PFSK-1 (cell line): ENCODE results near the gene EPHA1.

Experiments
- FOXP2 ChIP-seq: optimal IDR thresholded peaks from 2 replicates; pipeline ENCODE3; 2011; ENCODE audit warnings: borderline replicate concordance, control low read depth, inconsistent platforms; ENCODE audit not compliant: insufficient read depth; ENCODE audit errors: extremely low read length, extremely low read depth
- POLR2AphosphoS5 ChIP-seq: IDR thresholded peaks from 2 replicates; pipeline ENCODE4 v1.6.1; 2012; ENCODE audit warnings: low read depth, mild to moderate bottlenecking, control low read depth, low read length, moderate library complexity
- REST ChIP-seq, 2 experiments: IDR thresholded peaks; 2 replicates each; pipeline versions ENCODE4 v1.6.1 to v1.8.0; 2011 to 2012; ENCODE audit warnings: low read depth in 2 of 2, low read length in 2 of 2, control low read depth in 1 of 2, inconsistent platforms in 1 of 2, mild to moderate bottlenecking in 1 of 2, moderate library complexity in 1 of 2; ENCODE audit not compliant: insufficient read depth in 1 of 2
- SIN3A ChIP-seq: IDR thresholded peaks from 2 replicates; pipeline ENCODE4 v1.6.1; 2012; ENCODE audit warnings: mild to moderate bottlenecking, low read length, moderate library complexity, borderline replicate concordance; ENCODE audit not compliant: insufficient read depth
- TAF1 ChIP-seq: IDR thresholded peaks from 2 replicates; pipeline ENCODE4 v1.6.1; 2012; ENCODE audit warnings: low read length, control low read depth, borderline replicate concordance; ENCODE audit not compliant: insufficient read depth

EPHA1 gene

DNA sequence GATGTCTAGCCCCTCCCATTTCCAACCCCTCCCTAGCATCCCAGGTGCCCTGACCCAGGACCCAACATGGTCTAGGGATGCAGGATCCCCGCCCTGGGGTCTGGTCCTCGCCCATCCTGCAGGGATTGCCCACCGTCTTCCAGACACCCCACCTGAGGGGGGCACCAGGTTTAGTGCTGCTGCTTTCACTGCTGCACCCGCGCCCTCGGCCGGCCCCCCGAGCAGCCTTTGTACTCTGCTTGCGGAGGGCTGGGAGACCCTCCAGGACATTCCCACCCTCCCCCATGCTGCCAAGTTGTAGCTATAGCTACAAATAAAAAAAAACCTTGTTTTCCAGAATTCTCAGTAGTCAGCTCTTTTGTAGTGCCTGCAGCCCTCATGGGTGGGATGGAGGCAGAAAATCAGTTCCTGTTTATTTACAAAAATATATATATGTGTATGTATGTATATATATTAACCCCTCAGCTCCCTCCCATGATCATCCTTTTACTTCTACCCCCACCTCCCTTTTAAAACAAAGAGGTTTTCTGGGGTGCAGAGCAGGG lies 17.8 kb downstream of the EPHA1 start:
- TF ChIP-seq FOXP2 (no peak), POLR2AphosphoS5 (no peak), TAF1 (no peak)

GRCh38 chr7:143390104-143390772 lies 18.4 kb downstream of the EPHA1 start:
- TF ChIP-seq POLR2AphosphoS5 (no peak), SIN3A (no peak), TAF1 (no peak), REST (IDR thresholded peaks at IDR 0.05; ENCODE audit: insufficient read depth in 1 of 2, low read depth in 2 of 2, low read length in 2 of 2) (no peak), FOXP2 (no peak)

DNA sequence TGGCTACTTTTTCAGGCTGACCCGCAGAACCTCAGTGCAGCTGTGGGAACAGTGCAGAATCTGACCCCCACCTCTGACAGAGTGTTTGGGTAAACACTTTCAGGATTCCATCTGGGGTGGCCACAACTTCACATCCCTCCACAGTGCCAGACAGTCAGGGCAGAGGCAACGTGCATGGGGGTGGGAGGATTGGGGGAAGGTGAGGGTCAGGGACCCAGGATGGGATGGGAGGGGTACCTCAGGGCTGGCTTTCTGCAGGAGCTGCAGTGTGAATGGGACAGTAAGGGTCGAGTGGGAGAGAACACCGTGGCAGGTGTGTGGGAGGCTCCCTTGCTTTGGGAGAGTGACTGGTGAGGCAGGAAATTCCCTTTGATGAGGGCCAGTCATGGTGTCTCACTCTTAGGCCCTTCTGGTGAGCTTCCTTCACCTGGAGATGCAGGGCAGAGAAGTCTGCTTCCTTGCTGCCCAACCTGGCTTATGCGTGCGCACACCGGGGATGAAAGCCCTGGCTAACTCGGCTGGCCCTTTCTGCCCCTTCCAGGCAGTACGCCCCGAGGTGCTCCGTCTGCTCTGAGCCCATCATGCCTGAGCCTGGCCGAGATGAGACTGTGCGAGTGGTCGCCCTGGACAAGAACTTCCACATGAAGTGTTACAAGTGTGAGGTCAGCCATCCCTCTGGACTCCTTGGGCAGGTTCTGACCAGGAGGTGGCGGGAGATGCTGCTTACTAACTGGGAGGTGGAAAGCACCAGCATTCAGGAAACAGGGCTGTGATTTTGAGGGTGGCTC lies 19.1 kb downstream of the EPHA1 start:
- no peak for TF ChIP-seq TAF1
- no peak for TF ChIP-seq REST (IDR thresholded peaks at IDR 0.05; ENCODE audit: insufficient read depth in 1 of 2, low read depth in 2 of 2, low read length in 2 of 2)
- TF ChIP-seq FOXP2: no peak
- TF ChIP-seq SIN3A: no peak
- no peak for TF ChIP-seq POLR2AphosphoS5

- TF ChIP-seq TAF1 (no peak), SIN3A (no peak), POLR2AphosphoS5 (no peak)
Measured at GRCh38 chr7:143388491-143389101, 20.1 kb downstream of the EPHA1 start.

GRCh38 chr7:143388051-143388450 lies 20.6 kb downstream of the EPHA1 start:
- TF ChIP-seq TAF1: no peak

DNA sequence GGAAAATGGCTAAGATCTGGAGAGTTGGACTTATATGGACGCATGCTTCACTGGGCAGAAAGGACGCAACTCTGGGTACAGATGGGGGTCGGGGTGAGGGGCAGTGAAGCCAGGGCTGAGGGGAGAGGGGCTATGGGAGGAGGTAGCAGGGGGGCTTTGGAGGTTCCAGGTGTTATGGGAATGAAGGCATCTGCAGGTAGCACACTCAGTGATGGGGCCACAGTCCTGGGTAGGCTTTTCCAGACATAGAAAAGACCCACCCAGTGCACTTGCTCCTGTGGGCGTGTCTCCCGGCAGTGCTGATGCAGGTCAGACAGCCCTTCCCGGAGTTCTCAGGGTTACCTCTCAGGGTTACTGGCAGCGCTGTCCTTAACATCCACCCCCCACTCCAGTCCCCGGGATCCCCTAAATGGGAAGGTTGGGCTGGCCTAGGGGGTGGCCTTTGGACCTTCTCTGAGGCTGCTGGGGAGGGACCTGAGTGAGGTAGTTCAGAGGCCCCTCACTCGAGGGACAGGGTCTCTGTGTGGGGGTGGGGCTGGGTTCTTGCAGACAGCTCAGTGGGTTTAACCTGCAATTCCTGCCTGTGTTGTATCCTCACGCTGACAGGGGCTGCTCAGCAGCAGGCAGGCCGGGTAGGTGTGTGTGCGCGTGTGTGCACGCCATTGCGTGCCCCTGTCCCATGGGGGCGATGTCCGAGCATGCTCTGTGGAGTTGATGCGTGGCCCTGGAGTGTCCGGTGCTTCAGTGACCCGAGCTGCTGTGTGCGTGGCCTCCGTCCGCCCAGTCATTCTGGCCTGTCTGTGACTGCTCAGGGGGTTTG lies 21.3 kb downstream of the EPHA1 start:
- no peak for TF ChIP-seq SIN3A
- TF ChIP-seq POLR2AphosphoS5: no peak
- TF ChIP-seq FOXP2: no peak
